H1 (cell line): Measurements from ENCODE around the gene ISLR2.

Experiments
- BACH1 ChIP-seq: IDR thresholded peaks from 2 replicates; pipeline ENCODE4 v1.6.1; 2012; ENCODE audit warnings: low read length, improper control_type of control experiment
- CEBPB ChIP-seq: IDR thresholded peaks from 2 replicates; pipeline ENCODE4 v1.6.1; 2012; ENCODE audit warnings: low read depth, low read length
- CTCF ChIP-seq, 3 experiments: IDR thresholded peaks; 1 replicate in 2 of 3; 2 replicates in 1 of 3; pipeline versions ENCODE4 v1.5.1 to v1.6.1; 2011; ENCODE audit warnings: low read length in 3 of 3, mild to moderate bottlenecking in 3 of 3, inconsistent platforms in 2 of 3, low read depth in 1 of 3, moderate library complexity in 1 of 3; ENCODE audit not compliant: insufficient read depth in 1 of 3; ENCODE audit errors: control extremely low read depth in 1 of 3
- MAX ChIP-seq: IDR thresholded peaks from 2 replicates; pipeline ENCODE4 v1.6.1; 2012; ENCODE audit warnings: inconsistent platforms
- USF2 ChIP-seq: IDR thresholded peaks from 2 replicates; pipeline ENCODE4 v1.6.1; 2011; ENCODE audit warnings: low read length, improper control_type of control experiment

- TF ChIP-seq MAX (no peak), CTCF (IDR thresholded peaks at IDR 0.05; ENCODE audit: control extremely low read depth in 1 of 3, insufficient read depth in 1 of 3, low read depth in 1 of 3, low read length in 3 of 3) (no peak), USF2 (no peak), BACH1 (no peak), CEBPB (no peak)
These were observed 16.0 kb downstream of the ISLR2 start for GRCh38 chr15:74146277-74146800.
